ENCODE results near the gene MCTP1.
"Not testable (repeated sequence)": the region's sequence is repeated elsewhere in the genome, so short reads cannot be mapped to it uniquely, and the experiment has no call there.

MCTP1 gene

DNA sequence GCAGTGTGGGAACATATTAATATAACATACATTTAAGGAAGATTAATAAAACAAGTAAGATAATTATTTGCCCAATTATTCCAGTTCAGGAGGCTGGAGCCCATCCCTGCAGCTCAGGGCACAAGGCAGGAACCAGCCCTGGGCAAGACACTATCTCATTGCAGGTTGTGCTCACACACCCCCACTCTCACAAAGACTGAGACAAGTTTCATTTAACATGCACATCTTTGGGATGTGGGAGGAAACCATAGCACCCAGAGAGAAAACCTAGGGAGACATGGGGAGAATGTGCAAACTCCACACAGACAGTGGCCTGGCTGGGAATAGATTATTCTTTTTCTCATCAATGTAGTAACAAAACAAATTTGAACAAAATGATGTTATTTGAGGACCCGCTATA is 279.1 kb downstream of the MCTP1 start (continued):
- TF ChIP-seq ZNF8 (CRISPR knock-in tag; IDR thresholded peaks at IDR 0.05) (no peak), GLIS3 (CRISPR knock-in tag; IDR thresholded peaks at IDR 0.05) (no peak), PPARA (CRISPR knock-in tag; IDR thresholded peaks at IDR 0.05; ENCODE audit: borderline replicate concordance) (no peak), ZNF565 (CRISPR knock-in tag; conservative IDR thresholded peaks at IDR 0.05; ENCODE audit: low read depth) (no peak), TCF4 (CRISPR knock-in tag; IDR thresholded peaks at IDR 0.05; ENCODE audit: borderline replicate concordance) (no peak)

DNA sequence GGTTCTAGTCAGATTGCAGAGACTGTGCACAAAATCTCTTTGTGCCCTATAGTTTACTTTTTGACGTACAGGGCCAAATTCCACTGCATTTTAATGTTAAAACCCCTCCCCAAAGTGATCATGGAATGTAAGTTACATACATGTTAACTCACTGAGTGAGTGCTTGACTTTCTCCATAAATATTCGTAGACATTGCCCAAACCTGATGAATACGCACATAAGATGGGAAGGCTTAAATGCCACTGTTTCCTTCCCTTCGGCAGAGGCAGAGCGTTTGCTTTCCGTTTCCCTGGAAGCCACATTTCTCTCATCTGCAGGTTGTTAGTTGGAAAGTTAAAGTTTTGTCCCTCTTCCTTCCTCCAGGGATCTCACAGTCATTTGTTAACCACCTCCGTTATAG is 286.2 kb downstream of the MCTP1 start:
- ATAC-seq, result no peak

DNA sequence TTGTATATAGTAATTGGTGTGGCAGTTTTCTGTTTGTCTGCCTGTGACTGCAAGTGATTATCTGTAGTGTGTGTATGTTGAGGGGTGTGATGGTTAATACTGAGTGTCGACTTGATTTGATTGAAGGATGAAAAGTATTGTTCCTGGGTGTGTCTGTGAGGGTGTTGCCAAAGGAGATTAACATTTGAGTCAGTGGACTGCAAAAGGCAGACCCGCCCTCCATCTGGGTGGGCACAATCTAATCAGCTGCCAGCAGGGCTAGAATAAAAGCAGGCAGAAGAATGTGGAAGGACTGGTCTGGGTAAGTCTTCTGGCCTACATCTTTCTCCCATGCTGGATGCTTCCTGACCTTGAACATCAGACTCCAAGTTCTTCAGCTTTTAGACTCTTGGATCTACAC is 290.4 kb downstream of the MCTP1 start:
- ATAC-seq, result not testable (repeated sequence)

More for the DNA sequence above, 286.2 kb downstream of the MCTP1 start:
- TF ChIP-seq ZFP30 (CRISPR knock-in tag; IDR thresholded peaks at IDR 0.05), result no peak
- TF ChIP-seq ZNF565 (CRISPR knock-in tag; conservative IDR thresholded peaks at IDR 0.05; ENCODE audit: low read depth), result no peak
- TF ChIP-seq ESRRG (CRISPR knock-in tag; IDR thresholded peaks at IDR 0.05), result no peak

DNA sequence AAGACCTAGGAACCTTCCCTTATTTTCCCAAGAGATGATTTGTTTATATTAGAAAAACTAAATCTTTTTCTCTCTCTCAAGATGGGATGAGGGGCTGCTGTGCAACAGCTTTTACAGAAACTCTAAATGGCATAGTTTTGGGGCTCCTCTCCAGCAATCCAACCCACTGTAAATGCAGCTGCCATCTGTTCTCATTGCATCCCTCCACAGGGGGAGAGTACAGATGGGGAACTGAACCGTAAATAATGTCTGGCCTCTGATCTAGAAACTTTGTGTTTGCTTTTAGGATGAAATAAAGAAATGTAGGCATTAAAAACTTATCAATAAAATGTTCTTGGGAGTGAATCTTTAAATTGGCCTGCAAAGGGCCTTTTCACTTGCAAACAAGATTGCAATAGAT is 291.4 kb downstream of the MCTP1 start:
- no peak for ATAC-seq
- no peak for TF ChIP-seq BACH2 (CRISPR knock-in tag; IDR thresholded peaks at IDR 0.05; ENCODE audit: borderline replicate concordance)
- TF ChIP-seq ZC3H10 (CRISPR knock-in tag; IDR thresholded peaks at IDR 0.05), result no peak
- TF ChIP-seq PPARA (CRISPR knock-in tag; IDR thresholded peaks at IDR 0.05; ENCODE audit: borderline replicate concordance), result no peak
- no peak for TF ChIP-seq ZNF70 (CRISPR knock-in tag; IDR thresholded peaks at IDR 0.05)
- TF ChIP-seq, protein P1, sequence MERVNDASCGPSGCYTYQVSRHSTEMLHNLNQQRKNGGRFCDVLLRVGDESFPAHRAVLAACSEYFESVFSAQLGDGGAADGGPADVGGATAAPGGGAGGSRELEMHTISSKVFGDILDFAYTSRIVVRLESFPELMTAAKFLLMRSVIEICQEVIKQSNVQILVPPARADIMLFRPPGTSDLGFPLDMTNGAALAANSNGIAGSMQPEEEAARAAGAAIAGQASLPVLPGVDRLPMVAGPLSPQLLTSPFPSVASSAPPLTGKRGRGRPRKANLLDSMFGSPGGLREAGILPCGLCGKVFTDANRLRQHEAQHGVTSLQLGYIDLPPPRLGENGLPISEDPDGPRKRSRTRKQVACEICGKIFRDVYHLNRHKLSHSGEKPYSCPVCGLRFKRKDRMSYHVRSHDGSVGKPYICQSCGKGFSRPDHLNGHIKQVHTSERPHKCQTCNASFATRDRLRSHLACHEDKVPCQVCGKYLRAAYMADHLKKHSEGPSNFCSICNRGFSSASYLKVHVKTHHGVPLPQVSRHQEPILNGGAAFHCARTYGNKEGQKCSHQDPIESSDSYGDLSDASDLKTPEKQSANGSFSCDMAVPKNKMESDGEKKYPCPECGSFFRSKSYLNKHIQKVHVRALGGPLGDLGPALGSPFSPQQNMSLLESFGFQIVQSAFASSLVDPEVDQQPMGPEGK (CRISPR knock-in tag; IDR thresholded peaks at IDR 0.05; ENCODE audit: borderline replicate concordance), result no peak
- TF ChIP-seq, protein P2, sequence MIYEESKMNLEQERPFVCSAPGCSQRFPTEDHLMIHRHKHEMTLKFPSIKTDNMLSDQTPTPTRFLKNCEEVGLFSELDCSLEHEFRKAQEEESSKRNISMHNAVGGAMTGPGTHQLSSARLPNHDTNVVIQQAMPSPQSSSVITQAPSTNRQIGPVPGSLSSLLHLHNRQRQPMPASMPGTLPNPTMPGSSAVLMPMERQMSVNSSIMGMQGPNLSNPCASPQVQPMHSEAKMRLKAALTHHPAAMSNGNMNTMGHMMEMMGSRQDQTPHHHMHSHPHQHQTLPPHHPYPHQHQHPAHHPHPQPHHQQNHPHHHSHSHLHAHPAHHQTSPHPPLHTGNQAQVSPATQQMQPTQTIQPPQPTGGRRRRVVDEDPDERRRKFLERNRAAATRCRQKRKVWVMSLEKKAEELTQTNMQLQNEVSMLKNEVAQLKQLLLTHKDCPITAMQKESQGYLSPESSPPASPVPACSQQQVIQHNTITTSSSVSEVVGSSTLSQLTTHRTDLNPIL (CRISPR knock-in tag; IDR thresholded peaks at IDR 0.05; ENCODE audit: low read depth), result no peak
- TF ChIP-seq ZNF565 (CRISPR knock-in tag; conservative IDR thresholded peaks at IDR 0.05; ENCODE audit: low read depth), result no peak
- no peak for TF ChIP-seq ARNTL (CRISPR knock-in tag; IDR thresholded peaks at IDR 0.05; ENCODE audit: borderline replicate concordance, low read depth)
- no peak for TF ChIP-seq OSR1 (CRISPR knock-in tag; IDR thresholded peaks at IDR 0.05)
- no peak for TF ChIP-seq ZNF8 (CRISPR knock-in tag; IDR thresholded peaks at IDR 0.05)
- TF ChIP-seq ISL1 (CRISPR knock-in tag; IDR thresholded peaks at IDR 0.05), result no peak

DNA sequence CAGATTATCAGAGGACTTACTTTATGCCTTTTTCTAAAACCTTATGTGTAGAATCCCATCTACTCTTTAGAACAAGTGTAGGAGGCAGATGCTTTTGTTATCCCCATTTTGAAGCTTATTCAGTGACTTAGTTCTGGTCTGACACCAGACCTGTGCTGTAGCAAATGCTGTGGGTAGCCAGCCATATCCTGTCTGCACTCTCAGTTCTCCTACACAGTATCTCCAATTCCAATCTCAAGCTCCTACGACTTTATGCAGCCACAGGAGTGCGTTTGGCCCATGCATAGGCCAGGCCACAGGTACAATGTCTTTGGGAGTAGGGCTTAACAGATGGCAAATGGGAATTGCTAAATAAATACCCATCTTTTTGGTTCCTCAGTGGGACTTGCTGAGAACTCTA is 292.6 kb downstream of the MCTP1 start:
- no peak for TF ChIP-seq ISL1 (CRISPR knock-in tag; IDR thresholded peaks at IDR 0.05)
- ATAC-seq, result no peak

DNA sequence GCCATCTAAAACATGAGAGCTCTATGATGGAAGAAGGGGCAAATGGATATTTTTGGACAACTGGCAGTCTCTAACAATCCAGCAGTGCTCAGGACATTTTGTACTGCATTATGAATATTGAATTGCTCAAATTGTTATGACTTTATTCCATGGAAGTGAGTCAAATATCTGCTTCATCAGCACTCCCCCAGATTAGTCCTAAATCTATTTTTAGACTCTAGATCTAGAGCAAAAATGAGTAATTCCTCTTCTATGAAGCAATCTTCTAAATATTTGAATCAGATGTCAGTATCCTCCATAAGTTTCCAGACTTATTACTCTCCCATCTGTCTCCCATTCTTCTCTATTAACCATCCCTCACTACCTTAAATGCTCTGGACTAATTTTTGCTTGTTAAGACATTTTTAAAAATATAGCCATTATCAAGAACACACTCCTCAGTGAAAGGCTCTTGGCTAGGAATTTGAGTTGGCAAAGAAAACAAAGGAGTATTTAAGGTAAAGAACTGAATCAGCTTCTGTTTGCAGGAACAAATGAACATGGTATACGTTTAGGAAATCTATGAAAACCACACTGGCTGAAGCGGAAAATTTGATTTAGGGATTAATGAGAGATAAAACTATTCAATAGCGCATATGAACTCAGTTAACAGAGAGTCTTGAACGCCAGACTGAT is 300.9 kb downstream of the MCTP1 start:
- no peak; the same call in 2 of the 3 replicates for ATAC-seq
- TF ChIP-seq SNAI2 (CRISPR knock-in tag; IDR thresholded peaks at IDR 0.05) (no peak), ESRRG (CRISPR knock-in tag; IDR thresholded peaks at IDR 0.05) (no peak), RARB (CRISPR knock-in tag; IDR thresholded peaks at IDR 0.05) (no peak), BACH2 (CRISPR knock-in tag; IDR thresholded peaks at IDR 0.05; ENCODE audit: borderline replicate concordance) (no peak), CSDC2 (CRISPR knock-in tag; IDR thresholded peaks at IDR 0.05) (no peak), OSR1 (CRISPR knock-in tag; IDR thresholded peaks at IDR 0.05) (no peak), ZFP3 (CRISPR knock-in tag; IDR thresholded peaks at IDR 0.05) (no peak), ZNF565 (CRISPR knock-in tag; conservative IDR thresholded peaks at IDR 0.05; ENCODE audit: low read depth) (no peak), PPARA (CRISPR knock-in tag; IDR thresholded peaks at IDR 0.05; ENCODE audit: borderline replicate concordance) (no peak), TOX (CRISPR knock-in tag; IDR thresholded peaks at IDR 0.05; ENCODE audit: borderline replicate concordance) (no peak), TCF4 (CRISPR knock-in tag; IDR thresholded peaks at IDR 0.05; ENCODE audit: borderline replicate concordance) (no peak), ZNF8 (CRISPR knock-in tag; IDR thresholded peaks at IDR 0.05) (no peak)
- TF ChIP-seq, protein P3, sequence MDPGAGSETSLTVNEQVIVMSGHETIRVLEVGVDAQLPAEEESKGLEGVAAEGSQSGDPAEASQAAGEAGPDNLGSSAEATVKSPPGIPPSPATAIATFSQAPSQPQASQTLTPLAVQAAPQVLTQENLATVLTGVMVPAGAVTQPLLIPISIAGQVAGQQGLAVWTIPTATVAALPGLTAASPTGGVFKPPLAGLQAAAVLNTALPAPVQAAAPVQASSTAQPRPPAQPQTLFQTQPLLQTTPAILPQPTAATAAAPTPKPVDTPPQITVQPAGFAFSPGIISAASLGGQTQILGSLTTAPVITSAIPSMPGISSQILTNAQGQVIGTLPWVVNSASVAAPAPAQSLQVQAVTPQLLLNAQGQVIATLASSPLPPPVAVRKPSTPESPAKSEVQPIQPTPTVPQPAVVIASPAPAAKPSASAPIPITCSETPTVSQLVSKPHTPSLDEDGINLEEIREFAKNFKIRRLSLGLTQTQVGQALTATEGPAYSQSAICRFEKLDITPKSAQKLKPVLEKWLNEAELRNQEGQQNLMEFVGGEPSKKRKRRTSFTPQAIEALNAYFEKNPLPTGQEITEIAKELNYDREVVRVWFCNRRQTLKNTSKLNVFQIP (CRISPR knock-in tag; IDR thresholded peaks at IDR 0.05; ENCODE audit: borderline replicate concordance, low read depth), result no peak
- TF ChIP-seq, protein P4, sequence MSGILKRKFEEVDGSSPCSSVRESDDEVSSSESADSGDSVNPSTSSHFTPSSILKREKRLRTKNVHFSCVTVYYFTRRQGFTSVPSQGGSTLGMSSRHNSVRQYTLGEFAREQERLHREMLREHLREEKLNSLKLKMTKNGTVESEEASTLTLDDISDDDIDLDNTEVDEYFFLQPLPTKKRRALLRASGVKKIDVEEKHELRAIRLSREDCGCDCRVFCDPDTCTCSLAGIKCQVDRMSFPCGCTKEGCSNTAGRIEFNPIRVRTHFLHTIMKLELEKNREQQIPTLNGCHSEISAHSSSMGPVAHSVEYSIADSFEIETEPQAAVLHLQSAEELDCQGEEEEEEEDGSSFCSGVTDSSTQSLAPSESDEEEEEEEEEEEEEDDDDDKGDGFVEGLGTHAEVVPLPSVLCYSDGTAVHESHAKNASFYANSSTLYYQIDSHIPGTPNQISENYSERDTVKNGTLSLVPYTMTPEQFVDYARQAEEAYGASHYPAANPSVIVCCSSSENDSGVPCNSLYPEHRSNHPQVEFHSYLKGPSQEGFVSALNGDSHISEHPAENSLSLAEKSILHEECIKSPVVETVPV (CRISPR knock-in tag; IDR thresholded peaks at IDR 0.05), result no peak
- TF ChIP-seq, protein P2 (CRISPR knock-in tag; IDR thresholded peaks at IDR 0.05; ENCODE audit: low read depth), result no peak

All from SK-N-SH treated with all-trans-retinoic acid at 6 μM for 48 hours (cell line).